K562 (cell line): ENCODE measurements around the gene C9. TPM values are rescaled to one million over a fixed set of nuclear protein-coding genes. Genes with fewer than 3 reads are reported as not detected.

Experiments used
- ATAC-seq: fragments of 200-7000 bp; cut with Tn5 transposase; 3 replicates; pipeline ENCODE4 v1.9.1; 2020; ENCODE audit warnings: moderate library complexity
- BruUV-seq: library from RNA; stranded (reverse); fragments of 400-500 nt; replicated peaks from 2 replicates; lab custom pipeline; 2021; lab: Mats Ljungman, UMichigan
- CTCF ChIA-PET: fragments of 300-600 bp; formaldehyde crosslinking; extraction: SDS; loops from one replicate; lab custom pipeline; 2021; ENCODE audit warnings: low intra/inter-chr PET ratio; lab: Yijun Ruan, JAX
- POLR2A ChIA-PET: fragments of 300-600, 350-650 bp; sonication (Branson Sonifier 250); formaldehyde crosslinking; extraction: SDS; loops from one replicate; lab custom pipeline; 2021; ENCODE audit warnings: antibody characterized with exemption, inconsistent platforms; lab: Yijun Ruan, JAX
- DNase-seq, 4 experiments: peaks; one replicate each; pipeline versions ENCODE4 v3.0.0 to v3.0.0-alpha.2; 2011 to 2018; ENCODE audit warnings: low spot score in 3 of 4, mixed read lengths in 3 of 4; ENCODE audit errors: extremely low read depth in 1 of 4
- FAIRE-seq: peaks from 2 replicates; lab custom pipeline; 2011; peaks lifted over from hg19 to GRCh38; lab: Jason Lieb, UNC
- H2AFZ ChIP-seq: 2 replicates; pipeline ENCODE4 v1.6.0; 2011; ENCODE audit warnings: low read depth, low read length, control low read depth, inconsistent platforms
- H3K27ac ChIP-seq: fragments of 200-600 bp; 3 replicates; pipeline ENCODE4 v1.8.0; 2011; ENCODE audit warnings: low read depth, mild to moderate bottlenecking, control low read depth, inconsistent platforms, low read length, moderate library complexity, mixed read lengths; ENCODE audit errors: extremely low read depth
- H3K27me3 ChIP-seq, 2 experiments: fragments of 300-600 bp in 1 of 2; 2 replicates in 1 of 2; 3 replicates in 1 of 2; pipeline versions ENCODE4 v1.6.0 to v1.8.0; 2011; ENCODE audit warnings: inconsistent platforms in 2 of 2, low read length in 2 of 2, mild to moderate bottlenecking in 1 of 2, mixed read lengths in 1 of 2, moderate library complexity in 1 of 2; ENCODE audit not compliant: control insufficient read depth in 2 of 2, insufficient read depth in 2 of 2
- H3K36me3 ChIP-seq: fragments of 300-600 bp; 3 replicates; pipeline ENCODE4 v1.8.0; 2011; ENCODE audit warnings: mild to moderate bottlenecking, low read length, inconsistent platforms; ENCODE audit not compliant: control insufficient read depth, insufficient read depth
- H3K4me1 ChIP-seq, 2 experiments: fragments of 200-600 bp in 1 of 2; replicated peaks in 1 of 2; 2 replicates in 1 of 2; 3 replicates in 1 of 2; pipeline versions ENCODE4 v1.5.1 to v1.8.0; 2011; ENCODE audit warnings: inconsistent platforms in 2 of 2, low read length in 2 of 2, mild to moderate bottlenecking in 1 of 2, mixed read lengths in 1 of 2, moderate library complexity in 1 of 2; ENCODE audit not compliant: control insufficient read depth in 2 of 2, insufficient read depth in 2 of 2
- H3K4me2 ChIP-seq: 2 replicates; pipeline ENCODE4 v1.6.1; 2011; ENCODE audit warnings: low read length, control low read depth, inconsistent platforms, mixed read lengths; ENCODE audit not compliant: insufficient read depth
- H3K4me3 ChIP-seq: fragments of 200-600 bp; sonication (generic), shearing (Covaris generic); 2 replicates; pipeline ENCODE4 v1.5.1; 2016; ENCODE audit warnings: control low read depth, inconsistent platforms
- H3K79me2 ChIP-seq: fragments of 200-600 bp; 3 replicates; pipeline ENCODE4 v1.8.0; 2011; ENCODE audit warnings: low read length, inconsistent platforms; ENCODE audit not compliant: control insufficient read depth, insufficient read depth
- H3K9ac ChIP-seq, 2 experiments: 2 replicates each; pipeline versions ENCODE4 v1.6.0 to v1.6.1; 2011; ENCODE audit warnings: low read depth in 2 of 2, low read length in 2 of 2, control low read depth in 1 of 2, inconsistent platforms in 1 of 2, mild to moderate bottlenecking in 1 of 2, mixed read lengths in 1 of 2; ENCODE audit not compliant: insufficient read depth in 1 of 2
- H3K9me1 ChIP-seq: one replicate; pipeline ENCODE4 v1.6.0; 2011; ENCODE audit warnings: inconsistent platforms, mild to moderate bottlenecking, low read length, moderate library complexity; ENCODE audit not compliant: control insufficient read depth, insufficient read depth
- H3K9me3 ChIP-seq: replicated peaks from 2 replicates; pipeline ENCODE4 v1.5.1; 2011; ENCODE audit warnings: low read depth, low read length, inconsistent platforms; ENCODE audit not compliant: control insufficient read depth, insufficient read depth
- H4K20me1 ChIP-seq: replicated peaks from 2 replicates; pipeline ENCODE4 v1.6.1; 2011; ENCODE audit warnings: low read length, inconsistent platforms, mixed read lengths; ENCODE audit not compliant: control insufficient read depth, insufficient read depth
- CREB5 ChIP-seq: fragments of 250-450 bp; sonication (Bioruptor Pico); IDR thresholded peaks from 2 replicates; pipeline ENCODE4 v1.5.0; 2020; ENCODE audit warnings: mild to moderate bottlenecking
- FOXA3 ChIP-seq, 2 experiments: fragments of 450-650 bp in 1 of 2; sonication (generic) in 1 of 2; formaldehyde crosslinking; IDR thresholded peaks in 1 of 2; conservative IDR thresholded peaks in 1 of 2; 2 replicates each; pipeline versions ENCODE4 v1.4.0 to v1.8.0; 2020 to 2022; ENCODE audit warnings: mild to moderate bottlenecking in 2 of 2, missing genetic modification reagents in 1 of 2
- POU5F1 ChIP-seq: fragments of 150-350 bp; IDR thresholded peaks from 2 replicates; pipeline ENCODE4 v1.6.1; 2014; ENCODE audit warnings: borderline replicate concordance, low read length, low read depth, mild to moderate bottlenecking; ENCODE audit not compliant: partially characterized antibody
- WGBS: fragments of 100-300 bp; shearing (Covaris generic); methylation state at CpG from one replicate; pipeline ENCODE4 v1.1.6; 2016; ENCODE audit warnings: low coverage, mixed read lengths; ENCODE audit not compliant: insufficient coverage; ENCODE audit errors: missing lambda C conversion rate; 5-methylcytosine and 5-hydroxymethylcytosine counted together
- in situ Hi-C: fragments of 300-500 bp; cut with MboI; formaldehyde crosslinking; loops from 4 replicates; pipeline ENCODE4 v1.15.0; 2018; ENCODE audit warnings: inconsistent platforms, mixed read lengths
- intact Hi-C: fragments of 100-400 bp; cut with micrococcal nuclease; formaldehyde crosslinking; loops from 2 replicates; pipeline ENCODE4 v1.14.2; 2022
- polyA plus RNA-seq, 8 experiments: library from polyadenylated mRNA; depleted of rRNA in 4 of 8; stranded (reverse) in 5 of 8; unstranded in 3 of 8; fragments of >200 nt; fragmentation: Nextera tagmentation in 2 of 8; fragmentation: Illumina TruSeq in 1 of 8; extraction: Ambion mirVana in 2 of 8; extraction: Trizol in 1 of 8; gene quantifications; 2 replicates each; pipeline versions ENCODE4 v1.2.1 to v1.2.3, GENCODE V29; 2011 to 2014; ENCODE audit warnings: inconsistent platforms in 1 of 8, missing spikeins in 1 of 8
- total RNA-seq, 7 experiments: library from RNA; depleted of rRNA in 6 of 7; stranded (reverse); fragments of >200 nt in 6 of 7; fragmentation: Illumina TruSeq in 2 of 7; extraction: Trizol in 2 of 7; gene quantifications; 2 replicates each; pipeline versions ENCODE4 v1.2.1 to v1.2.3, GENCODE V29; 2011 to 2021; ENCODE audit warnings: low replicate concordance in 1 of 7

C9 gene
- total and polyA plus RNA-seq, 9 of the 15 experiments (the other 6 are each of a cell fraction or from before 2014, with no cell fraction given): 0.08 to 0.38 TPM; not detected in 7

GRCh38 chr5:39379693-39380092, 15.4 kb upstream of the C9 start:
- 47% methylated on average over 3 of the region's 3 CpGs for WGBS
- Histone ChIP-seq H4K20me1 (no peaks in the 10 kb centered on the region), H3K9me1 (no peaks in the 10 kb centered on the region), H3K36me3 (no peaks in the 10 kb centered on the region), H3K4me1 (no peaks in the 10 kb centered on the region), H3K4me2 (no peak overlapping the region), H3K9ac (no peak overlapping the region), H3K9me3 (no peaks in the 10 kb centered on the region), H3K27me3 (no peaks in the 10 kb centered on the region), H2AFZ (no peak overlapping the region), H3K79me2 (no peaks in the 10 kb centered on the region)
- CTCF ChIA-PET: interaction anchor here (0.6 to 0.7 kb wide), 2 partner anchors 45 to 167 kb away, joined by 4 to 5 read pairs; partner anchors contain the start of gene DAB2
- no TSS peak for BruUV-seq
- no peak for ATAC-seq
- DNase-seq: no peak
- FAIRE-seq: no peak
- TF ChIP-seq POU5F1: no peak
- TF ChIP-seq CREB5 (CRISPR knock-in tag): no peak
- no peak for TF ChIP-seq FOXA3 (CRISPR knock-in tag; conservative IDR thresholded peaks at IDR 0.05 in 1 of 2, IDR thresholded peaks at IDR 0.05 in 1 of 2)
- TF ChIP-seq, all 486 proteins: peak for 0
- in situ Hi-C loops (no loop called here), intact Hi-C loops (loop anchor here (10.0 kb wide), 1 partner anchor 85 kb away; no protein-coding TSS in a partner anchor)
- no peak overlapping the region for H3K27ac ChIP-seq
- no peak overlapping the region for H3K4me3 ChIP-seq
- POLR2A ChIA-PET: interaction anchor here (0.6 to 2.0 kb wide), 5 partner anchors 8 to 920 kb away, joined by 3 to 5 read pairs (median 3); partner anchors contain the start of gene DAB2
